Stimulated activated CD8-positive, alpha-beta memory T cell treated with anti-CD3 and anti-CD28 coated beads, Interleukin-15, amount 100 ng/mL, for 48 hours (primary cell): ENCODE measurements around the gene CACNA1C.

Source experiments
- DNase-seq, 2 donors: peaks; one replicate each; pipeline ENCODE4 v3.0.0-alpha.2; 2020; ENCODE audit warnings: low read depth in 2 of 2

Gene CACNA1C

DNA sequence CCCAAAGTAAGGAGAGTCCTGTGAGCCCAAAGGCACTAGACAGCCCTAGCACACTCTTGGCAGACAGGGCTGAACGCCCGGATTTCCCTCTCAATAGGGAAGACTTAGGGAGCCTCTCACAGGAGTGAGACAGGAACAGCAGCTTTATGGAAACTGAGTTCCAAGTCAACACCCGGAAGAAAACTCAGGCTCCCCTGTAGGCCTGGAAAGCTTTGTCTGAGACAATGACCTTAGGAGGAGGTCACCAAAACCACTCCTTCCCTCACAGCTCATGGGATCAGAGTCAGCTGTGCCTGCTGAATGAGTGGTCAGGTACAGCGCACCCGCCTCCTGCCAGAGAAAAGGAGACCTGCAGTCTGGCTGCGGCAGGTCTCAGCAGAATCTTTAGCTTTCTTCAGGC lies 229.5 kb downstream of the CACNA1C start:
- DNase-seq, result no peak

- no peak for DNase-seq
Observed at GRCh38 chr12:2283480-2283879, 230.7 kb downstream of the CACNA1C start.

GRCh38 chr12:2283916-2284315 lies 231.1 kb downstream of the CACNA1C start:
- DNase-seq, result no peak

DNA sequence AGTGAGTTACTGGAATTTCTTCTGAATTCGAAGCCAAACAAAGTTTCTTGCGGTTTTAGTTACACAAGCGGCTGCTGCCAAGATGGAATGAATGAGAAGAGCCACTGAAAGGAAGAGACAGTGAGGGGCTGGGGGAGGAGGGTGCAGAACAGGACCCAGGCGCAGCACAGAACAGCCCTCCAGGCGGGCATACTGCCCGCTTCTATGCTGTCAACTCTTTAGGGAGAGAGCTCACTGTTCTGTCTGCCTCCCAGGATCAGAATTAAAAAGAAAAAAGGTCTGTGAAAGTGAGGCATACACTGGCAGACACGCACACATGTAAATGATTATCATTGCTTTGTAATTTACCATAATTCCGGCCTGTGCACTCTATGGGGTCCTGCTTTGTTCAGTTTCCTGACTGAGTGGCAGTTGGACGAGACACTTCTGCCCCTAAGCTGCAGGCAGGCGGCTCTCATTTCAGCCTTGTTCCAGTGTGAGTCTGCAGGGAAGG lies 231.6 kb downstream of the CACNA1C start:
- no peak for DNase-seq

GRCh38 chr12:2284857-2285256 lies 232.1 kb downstream of the CACNA1C start:
- DNase-seq, result no peak

- no peak for DNase-seq
Observed at GRCh38 chr12:2285462-2285861, 232.7 kb downstream of the CACNA1C start.

- no peak for DNase-seq
Observed at GRCh38 chr12:2286047-2286446, 233.3 kb downstream of the CACNA1C start.

DNA sequence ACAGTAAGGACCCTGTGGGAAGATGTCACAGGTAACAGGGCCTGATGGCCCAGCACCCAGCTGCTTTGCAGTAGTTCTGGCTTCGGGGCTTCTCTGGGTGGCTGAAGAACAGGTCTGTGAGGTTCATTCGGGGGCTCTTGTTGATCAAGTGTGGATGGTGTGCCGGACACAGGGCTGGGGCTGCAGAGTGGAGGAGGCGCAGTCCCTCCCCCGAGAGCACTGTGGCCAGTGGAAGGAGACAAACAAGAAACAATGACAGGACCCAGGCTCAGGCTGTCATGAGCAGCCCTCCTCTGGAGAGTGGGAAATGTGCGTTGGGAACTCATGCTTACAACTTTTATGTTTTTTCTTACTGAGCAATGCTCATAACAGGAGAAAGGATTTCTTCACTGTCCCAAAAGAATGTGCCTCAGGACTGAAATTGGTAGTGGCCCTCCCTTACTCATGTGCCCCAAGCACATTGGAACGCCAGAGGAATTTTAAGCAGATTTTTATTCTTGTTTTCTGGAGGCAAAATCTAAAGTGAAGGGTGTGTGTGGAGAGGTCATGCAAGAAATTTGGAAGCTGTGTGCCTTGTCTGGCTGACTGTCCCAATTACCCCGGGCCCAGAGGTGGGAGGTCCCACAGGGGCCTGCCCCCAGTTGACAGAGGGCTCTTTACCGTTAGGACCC lies 233.8 kb downstream of the CACNA1C start:
- no peak for DNase-seq

DNA sequence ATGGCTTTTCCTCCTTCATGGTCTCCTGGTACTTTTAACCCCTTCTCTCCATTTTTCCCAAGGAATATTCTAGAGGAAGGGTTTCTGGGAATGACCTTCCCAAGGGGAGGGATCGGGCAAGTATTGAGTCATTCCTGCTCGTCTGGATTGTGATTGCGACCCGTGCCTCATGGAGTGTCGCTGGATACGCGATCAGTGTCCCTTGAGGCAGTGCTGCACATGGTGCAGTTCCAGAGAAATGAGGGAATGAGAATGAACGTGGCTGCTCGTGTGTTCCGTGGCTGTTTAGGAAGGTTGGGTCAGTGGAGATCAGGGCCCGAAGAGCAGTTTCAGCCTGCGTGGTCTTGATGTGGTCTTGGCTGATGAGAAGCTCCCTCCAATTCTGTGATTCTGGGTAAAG lies 234.4 kb downstream of the CACNA1C start:
- DNase-seq, result no peak

DNA sequence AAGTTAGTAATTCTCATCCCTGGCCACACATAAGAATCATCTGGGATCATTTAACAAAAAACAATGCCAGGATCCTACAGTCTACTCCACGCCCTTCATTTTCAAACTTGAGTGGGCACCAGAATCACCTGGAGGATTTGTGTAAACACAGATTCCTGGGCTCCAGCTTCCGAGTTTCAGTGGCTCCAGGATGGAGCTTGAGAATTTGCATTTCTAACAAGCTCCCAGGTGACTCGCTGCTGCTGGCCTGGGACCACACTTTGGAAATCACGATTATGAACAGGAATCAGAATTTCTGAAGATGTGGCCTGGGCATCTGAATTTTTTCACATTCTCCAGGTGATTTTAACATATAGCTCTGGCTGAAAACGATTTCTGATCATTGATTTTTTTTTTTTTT lies 234.8 kb downstream of the CACNA1C start:
- no peak for DNase-seq

- no peak for DNase-seq
Observed at GRCh38 chr12:2288001-2288400, 235.2 kb downstream of the CACNA1C start.

DNA sequence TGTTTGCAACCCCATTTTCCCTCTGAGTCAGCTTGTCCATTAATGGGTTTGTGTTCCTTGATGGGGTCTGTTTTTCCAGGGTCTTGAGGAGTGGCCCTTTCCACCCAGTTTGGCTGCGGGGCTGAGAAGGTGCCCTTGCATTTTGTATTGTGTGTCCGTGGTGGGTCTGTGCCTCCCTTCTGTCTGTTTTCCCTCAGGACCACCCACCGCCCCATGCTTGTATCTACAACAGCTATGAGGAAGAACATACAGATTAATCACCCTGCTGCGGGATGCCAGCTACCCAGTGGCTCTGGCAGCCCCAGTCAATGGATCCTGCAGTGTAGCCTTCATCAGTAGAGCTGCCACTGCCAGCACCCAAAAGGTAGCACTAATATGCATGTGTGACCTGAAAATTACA lies 235.7 kb downstream of the CACNA1C start:
- no peak for DNase-seq

- DNase-seq, result no peak
Observed at GRCh38 chr12:2288875-2289274, 236.1 kb downstream of the CACNA1C start.

GRCh38 chr12:2289525-2289924 lies 236.7 kb downstream of the CACNA1C start:
- no peak for DNase-seq

- DNase-seq, result no peak
Observed at GRCh38 chr12:2290091-2290490, 237.3 kb downstream of the CACNA1C start.

DNA sequence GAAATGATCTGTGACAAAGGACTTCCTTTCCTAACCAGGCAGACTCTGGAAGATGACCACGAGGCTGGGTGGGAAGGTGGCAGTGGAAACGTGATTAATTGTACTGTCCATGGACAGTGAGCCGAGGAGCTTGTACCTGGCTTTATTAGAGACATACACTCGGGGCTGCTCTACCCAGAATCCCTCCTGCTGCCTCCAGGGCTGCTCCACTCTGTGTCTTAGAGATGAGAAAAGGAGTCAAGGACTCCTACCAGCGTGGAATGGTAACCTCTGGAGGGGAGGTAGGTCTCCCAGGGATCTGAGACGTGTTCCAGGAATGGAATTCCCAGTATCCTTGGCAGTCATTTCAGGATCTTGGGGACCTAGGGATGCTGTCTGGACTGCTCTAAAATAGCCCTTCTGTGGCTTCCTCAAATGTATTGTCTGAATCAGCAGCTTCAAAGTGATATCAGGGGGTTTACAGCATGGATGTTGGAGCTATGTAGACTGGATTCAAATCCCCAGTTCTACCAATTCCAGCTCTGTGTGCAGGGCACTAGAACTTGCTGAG lies 237.8 kb downstream of the CACNA1C start:
- no peak for DNase-seq

DNA sequence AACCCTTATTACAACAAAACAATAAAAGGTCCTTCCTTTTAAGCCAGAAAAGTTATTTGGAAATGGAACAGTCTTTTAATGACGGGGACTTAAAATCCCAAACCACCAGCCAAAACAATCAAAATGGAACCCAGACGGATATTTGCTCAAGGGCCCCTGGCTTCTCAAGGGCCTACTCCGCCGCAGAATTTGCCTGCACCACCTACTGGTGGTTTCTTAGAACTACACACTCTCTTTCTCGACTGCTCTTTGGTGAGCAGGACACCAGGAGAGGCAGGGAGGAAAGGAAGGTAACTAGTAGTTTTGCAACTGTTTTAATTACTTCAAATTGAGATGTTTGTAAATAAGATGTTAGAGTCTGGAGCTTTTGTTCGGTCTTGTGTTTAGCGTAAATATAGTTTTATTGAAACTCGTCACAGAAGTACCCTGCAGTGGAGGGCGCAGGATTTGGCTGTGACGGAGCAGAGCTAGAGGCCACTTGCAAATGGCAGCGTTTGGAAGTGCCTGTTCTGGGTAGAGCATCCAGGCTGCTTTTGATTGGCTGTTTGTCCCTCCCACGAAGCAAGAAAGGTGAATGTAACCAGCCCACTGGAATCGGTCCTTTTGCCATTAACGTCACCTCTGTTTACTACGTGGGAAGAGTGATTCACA lies 238.5 kb downstream of the CACNA1C start:
- no peak for DNase-seq

DNA sequence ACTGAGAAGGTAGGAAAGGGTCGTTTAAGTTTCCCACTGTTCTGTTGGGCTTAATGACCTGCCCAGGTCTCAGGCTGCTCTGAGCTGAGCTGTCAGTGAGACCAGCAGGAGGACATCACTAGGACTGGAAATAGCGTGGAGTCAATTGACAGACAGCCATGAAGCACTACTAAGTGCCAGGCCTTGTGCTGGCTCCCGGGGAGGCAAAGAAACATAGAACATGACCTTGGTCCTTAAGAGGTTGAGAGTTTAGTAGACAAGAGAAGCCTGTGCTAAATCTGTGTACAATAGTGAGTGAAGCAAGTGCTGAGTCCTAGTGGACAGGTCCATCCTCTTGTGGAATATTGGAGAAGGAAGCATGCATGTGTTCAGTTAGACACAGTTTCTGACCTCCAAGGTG lies 239.2 kb downstream of the CACNA1C start:
- DNase-seq, result no peak

- DNase-seq, result no peak
Observed at GRCh38 chr12:2292560-2292959, 239.8 kb downstream of the CACNA1C start.

- DNase-seq, result no peak
Observed at GRCh38 chr12:2294651-2295475, 242.1 kb downstream of the CACNA1C start.

- no peak for DNase-seq
Observed at GRCh38 chr12:2295941-2296461, 243.2 kb downstream of the CACNA1C start.

- no peak for DNase-seq
Observed at GRCh38 chr12:2297004-2297403, 244.2 kb downstream of the CACNA1C start.
